ENCODE measurements around the gene SGPL1.
"Not testable (repeated sequence)": the region's sequence is repeated elsewhere in the genome, so short reads cannot be mapped to it uniquely, and the experiment has no call there.

SGPL1 gene

GRCh38 chr10:70908406-70909296, 92.9 kb downstream of the SGPL1 start:
- DNase-seq = no peak

- DNase-seq = no peak
These were observed 93.7 kb downstream of the SGPL1 start for GRCh38 chr10:70909326-70909935.

- no peak for DNase-seq
These were observed 95.0 kb downstream of the SGPL1 start for GRCh38 chr10:70910486-70911341.

GRCh38 chr10:70911386-70911785, 95.6 kb downstream of the SGPL1 start:
- no peak for DNase-seq

- DNase-seq = no peak
These were observed 96.8 kb downstream of the SGPL1 start for GRCh38 chr10:70912556-70912955.

- no peak for DNase-seq
These were observed 97.6 kb downstream of the SGPL1 start for GRCh38 chr10:70913191-70913892.

- DNase-seq = no peak
These were observed 98.1 kb downstream of the SGPL1 start for GRCh38 chr10:70913893-70914240.

GRCh38 chr10:70914316-70914864, 98.6 kb downstream of the SGPL1 start:
- no peak for DNase-seq

- no peak for DNase-seq
These were observed 99.5 kb downstream of the SGPL1 start for GRCh38 chr10:70915206-70915605.

GRCh38 chr10:70915806-70916205, 100.1 kb downstream of the SGPL1 start:
- DNase-seq = no peak

- DNase-seq = no peak
These were observed 100.5 kb downstream of the SGPL1 start for GRCh38 chr10:70916241-70916640.

- no peak for DNase-seq
These were observed 101.5 kb downstream of the SGPL1 start for GRCh38 chr10:70917226-70917625.

GRCh38 chr10:70917635-70918034, 101.9 kb downstream of the SGPL1 start:
- no peak for DNase-seq

GRCh38 chr10:70918851-70919530, 103.2 kb downstream of the SGPL1 start:
- no peak for DNase-seq

- not testable (repeated sequence) for DNase-seq
These were observed 104.2 kb downstream of the SGPL1 start for GRCh38 chr10:70919906-70920305.

- peak; percentile 63 for DNase-seq
These were observed 104.8 kb downstream of the SGPL1 start for GRCh38 chr10:70920519-70920918.

GRCh38 chr10:70921285-70921684, 105.5 kb downstream of the SGPL1 start:
- no peak for DNase-seq

- DNase-seq = no peak
These were observed 107.9 kb downstream of the SGPL1 start for GRCh38 chr10:70923696-70924095.

GRCh38 chr10:70925377-70926225, 109.9 kb downstream of the SGPL1 start:
- DNase-seq = no peak

- DNase-seq = no peak
These were observed 110.7 kb downstream of the SGPL1 start for GRCh38 chr10:70926226-70927000.
